Right lobe of liver (tissue), 4 donors: ENCODE data around the gene MRPL33.

ENCODE experiments used
- CTCF ChIP-seq, 4 donors: fragments of 200-600 bp in 3 of 4; fragments of 450-650 bp in 1 of 4; IDR thresholded peaks; one replicate each; pipeline versions ENCODE4 v1.5.1 to v1.8.0; 2016 to 2022; ENCODE audit warnings: antibody characterized with exemption in 4 of 4, mild to moderate bottlenecking in 2 of 4
- POLR2A ChIP-seq: fragments of 450-650 bp; IDR thresholded peaks from one replicate; pipeline ENCODE4 v1.6.1; 2017; ENCODE audit warnings: antibody characterized with exemption, mild to moderate bottlenecking
- donor health status: DM: no; HTN: no; CAD: no.
- donor health status: DM: no; HTN: no; CAD: no.
- donor health status: DM: no; HTN: yes; CAD: no.

- no peak for TF ChIP-seq CTCF (IDR thresholded peaks at IDR 0.05)
- no peak for TF ChIP-seq POLR2A
Measured at GRCh38 chr2:27729614-27730013, 41.9 kb upstream of the MRPL33 start.
